ENCODE data around the gene PHOX2B. TPM values are rescaled to one million over a fixed set of nuclear protein-coding genes. Genes with fewer than 3 reads are reported as not detected.

Gene PHOX2B
- total RNA-seq, 1 donor: 0.10 TPM

DNA sequence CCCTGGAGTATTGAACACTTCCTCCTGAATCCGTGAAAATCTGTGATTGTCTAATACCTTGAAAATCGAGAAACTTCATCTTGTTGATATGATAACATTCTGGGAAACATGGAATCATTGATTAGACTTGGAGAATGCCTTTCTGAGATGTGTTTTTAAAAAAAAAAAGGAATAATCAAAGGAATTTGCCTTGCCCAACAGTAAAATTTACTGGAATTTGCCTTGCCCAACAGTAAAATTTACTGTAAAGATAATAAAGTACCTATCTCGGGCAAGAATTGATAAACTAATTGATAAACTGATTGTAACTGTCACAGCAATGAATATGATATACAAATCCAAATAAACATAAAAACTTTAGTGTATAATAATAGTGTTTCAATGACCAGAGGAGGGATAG is 44.7 kb downstream of the PHOX2B start:
- H3K9me3 ChIP-seq (ENCODE audit: low read depth, low read length): no peaks in the 10 kb centered on the region
- peaks cover 7% of the 10 kb centered on the region for H3K27me3 ChIP-seq (ENCODE audit: insufficient read depth, low read length)
- H3K4me1 ChIP-seq (ENCODE audit: insufficient read depth, low read length): no peaks in the 10 kb centered on the region
- H3K4me3 ChIP-seq (ENCODE audit: low read length): no peak overlapping the region

DNA sequence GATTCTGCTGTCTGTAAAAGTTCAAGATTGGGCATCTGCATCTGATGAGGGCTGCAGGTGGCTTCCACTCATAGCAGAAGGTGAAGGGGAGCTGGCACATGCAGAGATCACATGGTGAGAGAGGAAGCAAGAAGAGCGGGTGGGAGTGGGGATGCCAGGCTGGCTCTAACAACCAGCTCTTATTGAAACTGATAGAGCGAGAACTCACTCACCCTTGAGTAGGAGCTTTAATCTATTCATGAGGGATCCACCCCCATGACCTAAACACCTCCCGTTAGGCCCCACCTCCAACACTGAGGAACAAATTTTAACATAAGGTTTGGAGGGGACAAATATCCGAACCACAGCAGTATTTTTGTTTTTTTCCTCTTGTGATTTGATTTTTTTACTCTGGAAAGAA is 45.8 kb downstream of the PHOX2B start:
- H3K4me1 ChIP-seq (ENCODE audit: insufficient read depth, low read length): no peaks in the 10 kb centered on the region
- H3K4me3 ChIP-seq (ENCODE audit: low read length): no peak overlapping the region
- H3K9me3 ChIP-seq (ENCODE audit: low read depth, low read length): no peaks in the 10 kb centered on the region
- H3K27me3 ChIP-seq (ENCODE audit: insufficient read depth, low read length): peaks cover 13% of the 10 kb centered on the region

- Histone ChIP-seq H3K9me3 (ENCODE audit: low read depth, low read length) (no peaks in the 10 kb centered on the region), H3K4me3 (ENCODE audit: low read length) (no peak overlapping the region), H3K4me1 (ENCODE audit: insufficient read depth, low read length) (no peaks in the 10 kb centered on the region), H3K27me3 (ENCODE audit: insufficient read depth, low read length) (peaks cover 13% of the 10 kb centered on the region)
Observed at GRCh38 chr4:41701983-41702382, 46.5 kb downstream of the PHOX2B start.

GRCh38 chr4:41696763-41697162 is 51.8 kb downstream of the PHOX2B start:
- Histone ChIP-seq H3K4me1 (ENCODE audit: insufficient read depth, low read length) (no peaks in the 10 kb centered on the region), H3K4me3 (ENCODE audit: low read length) (no peak overlapping the region), H3K9me3 (ENCODE audit: low read depth, low read length) (no peaks in the 10 kb centered on the region), H3K27me3 (ENCODE audit: insufficient read depth, low read length) (peaks cover 6% of the 10 kb centered on the region)

- H3K27me3 ChIP-seq (ENCODE audit: insufficient read depth, low read length): peaks cover 6% of the 10 kb centered on the region
- H3K4me3 ChIP-seq (ENCODE audit: low read length): no peak overlapping the region
- H3K9me3 ChIP-seq (ENCODE audit: low read depth, low read length): no peaks in the 10 kb centered on the region
- no peaks in the 10 kb centered on the region for H3K4me1 ChIP-seq (ENCODE audit: insufficient read depth, low read length)
Observed at GRCh38 chr4:41696131-41696530, 52.4 kb downstream of the PHOX2B start.

Other genes starting within 250 kb of the PHOX2B start
- gene LIMCH1, start 210.6 kb downstream of the PHOX2B start, total RNA-seq: 0.10 TPM
- gene TMEM33, start 186.7 kb upstream of the PHOX2B start, total RNA-seq: 44.5 TPM
- gene DCAF4L1, start 233.0 kb upstream of the PHOX2B start, total RNA-seq: 0.21 TPM
- 29.5 TPM for gene SLC30A9, start 241.8 kb upstream of the PHOX2B start, total RNA-seq

Data from mononuclear cell (primary cell).